HepG2 (cell line): ENCODE data around the gene C1RL. TPM values are rescaled to one million over a fixed set of nuclear protein-coding genes. Genes with fewer than 3 reads are reported as not detected.

Source experiments
- CBX1 ChIP-seq: IDR thresholded peaks from one replicate; pipeline ENCODE4 v1.6.1; 2016; ENCODE audit warnings: antibody characterized with exemption, low read depth
- DMAP1 ChIP-seq: IDR thresholded peaks from 2 replicates; pipeline ENCODE4 v1.6.1; 2016
- EEA1 ChIP-seq: sonication (generic); formaldehyde crosslinking; IDR thresholded peaks from 2 replicates; pipeline ENCODE4 v1.5.1; 2020; ENCODE audit warnings: mild to moderate bottlenecking, missing genetic modification reagents, borderline replicate concordance
- GABPA ChIP-seq, 2 experiments: IDR thresholded peaks; 2 replicates each; pipeline ENCODE4 v1.6.1; 2011 to 2016; ENCODE audit warnings: low read depth in 2 of 2, low read length in 1 of 2, missing biosample characterization in 1 of 2, missing genetic modification characterization in 1 of 2
- IRF1 ChIP-seq: sonication (generic); formaldehyde crosslinking; IDR thresholded peaks from 2 replicates; pipeline ENCODE4 v1.4.0; 2020; ENCODE audit warnings: low read depth, mild to moderate bottlenecking, missing genetic modification reagents
- KLF6 ChIP-seq: IDR thresholded peaks from 2 replicates; pipeline ENCODE4 v1.8.0; 2016; ENCODE audit warnings: missing biosample characterization, missing genetic modification reagents
- MXD1 ChIP-seq: sonication (generic); formaldehyde crosslinking; IDR thresholded peaks from 2 replicates; pipeline ENCODE4 v1.4.0; 2020; ENCODE audit warnings: mild to moderate bottlenecking, missing genetic modification reagents
- PCBP2 ChIP-seq: fragments of 200-400 bp; formaldehyde crosslinking; optimal IDR thresholded peaks from 2 replicates; pipeline ENCODE3; 2018; ENCODE audit warnings: low read length, low read depth; ENCODE audit not compliant: poor library complexity, severe bottlenecking
- PRPF4 ChIP-seq: fragments of 200-400 bp; formaldehyde crosslinking; IDR thresholded peaks from 2 replicates; pipeline ENCODE4 v1.6.1; 2016; ENCODE audit warnings: low read length, low read depth; ENCODE audit not compliant: poor library complexity, severe bottlenecking
- RBAK ChIP-seq: sonication (generic); formaldehyde crosslinking; IDR thresholded peaks from 2 replicates; pipeline ENCODE4 v1.5.1; 2020; ENCODE audit warnings: mild to moderate bottlenecking, missing genetic modification reagents
- SRY ChIP-seq: sonication (generic); formaldehyde crosslinking; IDR thresholded peaks from 2 replicates; pipeline ENCODE4 v1.8.0; 2022; ENCODE audit warnings: mild to moderate bottlenecking, missing genetic modification reagents
- TRIM24 ChIP-seq: sonication (generic); formaldehyde crosslinking; IDR thresholded peaks from 2 replicates; pipeline ENCODE4 v1.8.0; 2022; ENCODE audit warnings: mild to moderate bottlenecking, missing genetic modification reagents
- U2AF1 ChIP-seq: fragments of 200-400 bp; formaldehyde crosslinking; optimal IDR thresholded peaks from 2 replicates; pipeline ENCODE3; 2017; ENCODE audit warnings: mild to moderate bottlenecking, low read depth, low read length
- XRCC5 ChIP-seq: fragments of 200-400 bp; formaldehyde crosslinking; optimal IDR thresholded peaks from 2 replicates; pipeline ENCODE3; 2017; ENCODE audit warnings: mild to moderate bottlenecking, low read length
- ZFAT ChIP-seq: sonication (generic); formaldehyde crosslinking; conservative IDR thresholded peaks from 2 replicates; pipeline ENCODE4 v1.8.1; 2023; ENCODE audit warnings: missing genetic modification reagents, inconsistent platforms
- ZNF10 ChIP-seq: sonication (generic); formaldehyde crosslinking; IDR thresholded peaks from 2 replicates; pipeline ENCODE4 v1.4.0; 2020; ENCODE audit warnings: mild to moderate bottlenecking, low read depth, missing genetic modification reagents, borderline replicate concordance
- ZNF232 ChIP-seq: sonication (generic); formaldehyde crosslinking; IDR thresholded peaks from 2 replicates; pipeline ENCODE4 v1.4.0; 2020; ENCODE audit warnings: missing genetic modification reagents, borderline replicate concordance
- ZNF331 ChIP-seq: sonication (generic); formaldehyde crosslinking; IDR thresholded peaks from 2 replicates; pipeline ENCODE4 v1.4.0; 2020; ENCODE audit warnings: missing genetic modification reagents
- ZNF558 ChIP-seq: sonication (generic); formaldehyde crosslinking; IDR thresholded peaks from 2 replicates; pipeline ENCODE4 v1.9.0; 2022; ENCODE audit warnings: mild to moderate bottlenecking, missing genetic modification reagents, borderline replicate concordance
- polyA plus RNA-seq, 8 experiments: library from polyadenylated mRNA; depleted of rRNA in 3 of 8; stranded (reverse) in 7 of 8; unstranded in 1 of 8; fragments of >200 nt; fragmentation: Illumina TruSeq in 4 of 8; extraction: Trizol in 4 of 8; gene quantifications; 2 replicates each; pipeline versions ENCODE4 v1.2.1 to v1.2.3, GENCODE V29; 2011 to 2016; ENCODE audit warnings: low read depth in 4 of 8, missing spikeins in 1 of 8, mixed read lengths in 1 of 8; ENCODE audit not compliant: insufficient read depth in 1 of 8
- total RNA-seq, 5 experiments: library from RNA; depleted of rRNA; stranded (reverse); fragments of >200 nt; fragmentation: Illumina TruSeq; extraction: Trizol; gene quantifications; 2 replicates each; pipeline ENCODE4 v1.2.3, GENCODE V29; 2016; ENCODE audit warnings: low read depth in 1 of 5
- TF ChIP-seq, protein P1 (sequence below): sonication (generic); formaldehyde crosslinking; IDR thresholded peaks from 2 replicates; pipeline ENCODE4 v1.4.0; 2020; ENCODE audit warnings: missing genetic modification reagents
- TF ChIP-seq, protein P2 (sequence below): sonication (generic); formaldehyde crosslinking; IDR thresholded peaks from 2 replicates; pipeline ENCODE4 v1.4.0; 2020; ENCODE audit warnings: mild to moderate bottlenecking, missing genetic modification reagents
- TF ChIP-seq, protein P3 (sequence below): sonication (generic); formaldehyde crosslinking; IDR thresholded peaks from 2 replicates; pipeline ENCODE4 v1.4.0; 2020; ENCODE audit warnings: missing genetic modification reagents, mild to moderate bottlenecking, borderline replicate concordance

C1RL gene
- total and polyA plus RNA-seq, 2 of the 13 experiments (the other 11 are each of a cell fraction or from before 2014, with no cell fraction given) = 28.9 to 53.1 TPM

GRCh38 chr12:7108796-7109571 lies at the start of gene C1RL (continued):
- TF ChIP-seq CBX1 = peak; percentile 38
- 0 out of 2 replicates have a peak, but pooled peaks have one; percentile 17 for TF ChIP-seq SRY (CRISPR knock-in tag)
- TF ChIP-seq, protein P1, sequence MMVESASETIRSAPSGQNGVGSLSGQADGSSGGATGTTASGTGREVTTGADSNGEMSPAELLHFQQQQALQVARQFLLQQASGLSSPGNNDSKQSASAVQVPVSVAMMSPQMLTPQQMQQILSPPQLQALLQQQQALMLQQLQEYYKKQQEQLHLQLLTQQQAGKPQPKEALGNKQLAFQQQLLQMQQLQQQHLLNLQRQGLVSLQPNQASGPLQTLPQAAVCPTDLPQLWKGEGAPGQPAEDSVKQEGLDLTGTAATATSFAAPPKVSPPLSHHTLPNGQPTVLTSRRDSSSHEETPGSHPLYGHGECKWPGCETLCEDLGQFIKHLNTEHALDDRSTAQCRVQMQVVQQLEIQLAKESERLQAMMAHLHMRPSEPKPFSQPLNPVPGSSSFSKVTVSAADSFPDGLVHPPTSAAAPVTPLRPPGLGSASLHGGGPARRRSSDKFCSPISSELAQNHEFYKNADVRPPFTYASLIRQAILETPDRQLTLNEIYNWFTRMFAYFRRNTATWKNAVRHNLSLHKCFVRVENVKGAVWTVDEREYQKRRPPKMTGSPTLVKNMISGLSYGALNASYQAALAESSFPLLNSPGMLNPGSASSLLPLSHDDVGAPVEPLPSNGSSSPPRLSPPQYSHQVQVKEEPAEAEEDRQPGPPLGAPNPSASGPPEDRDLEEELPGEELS (CRISPR knock-in tag) = peak; percentile 64
- TF ChIP-seq GABPA (IDR thresholded peaks at IDR 0.05; ENCODE audit: low read depth, low read length) = peak; percentile 8; the same call in 1 of the 2 replicates
- peak; percentile 61 for TF ChIP-seq GABPA (CRISPR knock-in tag; IDR thresholded peaks at IDR 0.05; ENCODE audit: low read depth)
- no peak for TF ChIP-seq IRF1
- no peak for TF ChIP-seq TRIM24
- peak; percentile 69 for TF ChIP-seq ZNF331 (CRISPR knock-in tag)
- 0 out of 2 replicates have a peak, but pooled peaks have one; percentile 63 for TF ChIP-seq ZNF232 (CRISPR knock-in tag)
- no peak for TF ChIP-seq EEA1 (CRISPR knock-in tag)
- TF ChIP-seq, protein P2, sequence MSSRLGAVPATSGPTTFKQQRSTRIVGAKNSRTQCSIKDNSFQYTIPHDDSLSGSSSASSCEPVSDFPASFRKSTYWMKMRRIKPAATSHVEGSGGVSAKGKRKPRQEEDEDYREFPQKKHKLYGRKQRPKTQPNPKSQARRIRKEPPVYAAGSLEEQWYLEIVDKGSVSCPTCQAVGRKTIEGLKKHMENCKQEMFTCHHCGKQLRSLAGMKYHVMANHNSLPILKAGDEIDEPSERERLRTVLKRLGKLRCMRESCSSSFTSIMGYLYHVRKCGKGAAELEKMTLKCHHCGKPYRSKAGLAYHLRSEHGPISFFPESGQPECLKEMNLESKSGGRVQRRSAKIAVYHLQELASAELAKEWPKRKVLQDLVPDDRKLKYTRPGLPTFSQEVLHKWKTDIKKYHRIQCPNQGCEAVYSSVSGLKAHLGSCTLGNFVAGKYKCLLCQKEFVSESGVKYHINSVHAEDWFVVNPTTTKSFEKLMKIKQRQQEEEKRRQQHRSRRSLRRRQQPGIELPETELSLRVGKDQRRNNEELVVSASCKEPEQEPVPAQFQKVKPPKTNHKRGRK (CRISPR knock-in tag) = no peak
- peak; percentile 90 for TF ChIP-seq KLF6 (CRISPR knock-in tag)
- TF ChIP-seq U2AF1 = no peak
- no peak; the same call in 1 of the 2 replicates for TF ChIP-seq DMAP1 (CRISPR knock-in tag)
- TF ChIP-seq PRPF4 = peak; percentile 52
- TF ChIP-seq ZNF10 = no peak
- TF ChIP-seq, protein P3, sequence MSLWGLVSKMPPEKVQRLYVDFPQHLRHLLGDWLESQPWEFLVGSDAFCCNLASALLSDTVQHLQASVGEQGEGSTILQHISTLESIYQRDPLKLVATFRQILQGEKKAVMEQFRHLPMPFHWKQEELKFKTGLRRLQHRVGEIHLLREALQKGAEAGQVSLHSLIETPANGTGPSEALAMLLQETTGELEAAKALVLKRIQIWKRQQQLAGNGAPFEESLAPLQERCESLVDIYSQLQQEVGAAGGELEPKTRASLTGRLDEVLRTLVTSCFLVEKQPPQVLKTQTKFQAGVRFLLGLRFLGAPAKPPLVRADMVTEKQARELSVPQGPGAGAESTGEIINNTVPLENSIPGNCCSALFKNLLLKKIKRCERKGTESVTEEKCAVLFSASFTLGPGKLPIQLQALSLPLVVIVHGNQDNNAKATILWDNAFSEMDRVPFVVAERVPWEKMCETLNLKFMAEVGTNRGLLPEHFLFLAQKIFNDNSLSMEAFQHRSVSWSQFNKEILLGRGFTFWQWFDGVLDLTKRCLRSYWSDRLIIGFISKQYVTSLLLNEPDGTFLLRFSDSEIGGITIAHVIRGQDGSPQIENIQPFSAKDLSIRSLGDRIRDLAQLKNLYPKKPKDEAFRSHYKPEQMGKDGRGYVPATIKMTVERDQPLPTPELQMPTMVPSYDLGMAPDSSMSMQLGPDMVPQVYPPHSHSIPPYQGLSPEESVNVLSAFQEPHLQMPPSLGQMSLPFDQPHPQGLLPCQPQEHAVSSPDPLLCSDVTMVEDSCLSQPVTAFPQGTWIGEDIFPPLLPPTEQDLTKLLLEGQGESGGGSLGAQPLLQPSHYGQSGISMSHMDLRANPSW (CRISPR knock-in tag) = no peak
- TF ChIP-seq RBAK = no peak
- TF ChIP-seq MXD1 (CRISPR knock-in tag) = no peak
- TF ChIP-seq ZFAT (CRISPR knock-in tag) = no peak
- peak; percentile 95 for TF ChIP-seq XRCC5
- no peak for TF ChIP-seq ZNF558 (CRISPR knock-in tag)
- peak; percentile 19 for TF ChIP-seq PCBP2
